Activated CD8-positive, alpha-beta memory T cell treated with anti-CD3 and anti-CD28 coated beads for 48 hours (primary cell): ENCODE data around the gene FNDC1.
"Not testable (repeated sequence)": the region's sequence is repeated elsewhere in the genome, so short reads cannot be mapped to it uniquely, and the experiment has no call there.

Experiments used
- DNase-seq, 3 experiments: peaks; one replicate each; pipeline ENCODE4 v3.0.0-alpha.2; 2020; ENCODE audit warnings: low read depth in 2 of 3, low spot score in 2 of 3

FNDC1 gene

DNA sequence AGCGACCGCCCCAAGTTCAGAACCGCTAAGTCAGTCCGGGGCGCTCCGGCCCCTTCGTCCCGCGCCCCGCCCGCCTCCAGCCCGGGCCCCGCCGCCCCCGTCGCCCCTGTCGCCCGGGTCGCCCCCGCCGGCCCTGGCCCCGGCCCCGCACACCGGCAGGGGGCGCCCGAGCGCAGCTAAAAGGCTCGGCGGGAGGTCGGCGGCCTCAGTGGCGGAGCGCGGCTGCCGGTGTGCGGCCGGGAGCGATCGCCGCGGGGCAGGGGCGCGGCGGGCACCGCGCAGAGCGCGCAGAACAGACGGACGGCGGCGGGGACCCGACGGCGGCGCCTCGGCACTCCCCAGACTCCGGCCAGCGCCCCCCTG lies at the start of gene FNDC1:
Gene FNDC1, plus strand, starts transcription at position 208 of the 363 bp plus-strand sequence. CDS start 197 bp downstream, outside the sequence.
- peak; percentile 37 to 45 (median 40) for DNase-seq

DNA sequence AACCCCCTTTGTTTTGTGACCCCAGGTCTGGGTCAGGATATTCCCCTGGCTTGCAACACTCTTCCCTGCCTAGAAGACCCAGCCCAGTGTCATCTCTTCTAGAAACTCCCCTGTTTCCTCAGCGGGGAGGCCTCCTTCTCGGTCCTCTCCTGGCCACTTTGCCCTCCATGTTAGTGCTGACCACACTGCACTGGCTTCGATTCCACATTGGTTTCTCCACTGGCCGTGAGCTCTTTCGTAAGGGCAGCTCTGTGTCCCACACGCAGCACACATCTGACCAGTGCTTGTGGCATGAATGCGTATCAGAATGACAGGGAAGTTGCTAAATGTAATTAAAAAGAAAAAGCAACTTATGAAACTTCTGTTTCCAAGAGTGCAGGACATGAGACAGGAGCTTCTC lies 49.4 kb upstream of the FNDC1 start:
- no peak for DNase-seq

DNA sequence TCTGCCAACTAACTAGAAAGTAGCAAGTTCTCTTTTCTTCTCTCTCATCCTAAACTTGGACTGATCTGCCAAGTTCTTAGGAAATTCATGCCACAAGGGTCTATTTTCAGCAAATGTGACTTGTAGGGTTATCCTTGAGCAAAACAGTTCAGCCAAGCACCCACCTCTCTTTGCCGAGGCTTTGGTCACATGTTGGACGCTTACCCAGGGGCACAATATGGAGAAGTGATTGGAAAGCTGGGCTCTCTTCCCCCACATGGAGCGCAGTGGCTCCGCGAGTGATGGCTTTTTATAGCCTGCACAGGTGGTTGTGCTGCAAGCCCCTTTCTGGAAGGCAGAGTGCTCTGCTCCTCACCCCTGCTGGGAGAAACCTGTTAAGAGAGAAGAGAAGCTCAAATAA lies 47.7 kb upstream of the FNDC1 start:
- no peak for DNase-seq

DNA sequence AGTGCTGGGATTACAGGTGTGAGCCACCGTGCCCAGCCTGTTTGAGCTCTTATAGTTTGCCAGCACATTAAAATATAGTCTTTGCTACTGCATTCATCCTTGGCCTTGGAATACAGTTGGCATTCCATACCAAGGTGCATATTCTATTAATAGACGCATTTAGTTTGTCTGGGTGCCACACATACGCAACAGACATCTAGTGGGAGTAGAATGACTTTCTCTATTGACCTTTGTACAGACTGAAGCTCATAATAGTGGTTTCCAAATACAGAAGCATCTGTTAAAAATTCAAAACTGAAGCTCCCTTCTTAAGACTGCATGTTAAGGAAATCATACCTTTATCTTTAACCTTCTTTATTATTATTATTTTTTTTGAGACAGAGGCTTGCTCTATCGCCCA lies 46.7 kb upstream of the FNDC1 start:
- DNase-seq = no peak

DNA sequence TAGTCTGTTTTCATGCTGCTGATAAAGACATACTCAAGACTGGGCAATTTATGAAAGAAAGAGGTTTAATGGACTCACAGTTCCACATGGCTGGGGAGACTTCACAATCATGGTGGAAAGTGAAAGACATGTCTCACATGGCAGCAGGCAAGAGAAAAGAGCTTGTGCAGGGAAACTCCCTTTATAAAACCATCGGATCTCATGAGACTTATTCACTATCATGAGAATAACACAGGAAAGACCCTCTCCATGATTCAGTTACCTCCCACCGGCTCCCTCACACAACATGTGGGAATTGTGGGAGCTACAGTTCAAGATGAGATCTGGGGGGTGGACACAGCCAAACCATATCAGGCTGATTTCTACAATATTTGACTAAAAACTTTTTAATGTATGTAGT lies 45.4 kb upstream of the FNDC1 start:
- not testable (repeated sequence) for DNase-seq

DNA sequence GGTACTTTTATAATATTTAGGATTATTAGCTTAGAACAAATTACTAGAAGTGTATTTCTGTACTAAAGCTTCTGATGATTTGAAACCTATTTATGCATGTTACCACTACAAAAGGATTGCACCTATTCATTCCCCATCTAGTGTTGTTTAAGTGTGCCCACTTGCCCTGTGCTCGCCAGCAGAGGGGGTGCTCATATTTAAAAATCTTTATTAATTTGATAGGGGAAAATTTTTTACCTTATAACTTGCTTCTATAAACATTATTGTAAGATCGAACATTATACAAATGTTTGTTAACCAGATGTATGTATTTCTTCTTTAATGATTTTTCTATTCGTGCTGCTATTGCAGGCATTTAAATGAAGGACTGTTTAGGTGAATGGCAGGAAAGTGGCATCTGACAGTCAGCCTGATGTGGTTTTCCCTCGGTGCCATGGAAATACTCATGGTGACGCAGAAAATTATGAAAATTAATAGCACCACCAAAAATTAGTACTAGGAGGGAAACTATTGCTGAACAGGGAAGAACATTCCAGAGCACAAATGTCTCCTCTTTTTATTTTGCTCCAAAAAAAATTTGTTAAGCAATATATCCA lies 44.1 kb upstream of the FNDC1 start:
- DNase-seq = no peak

DNA sequence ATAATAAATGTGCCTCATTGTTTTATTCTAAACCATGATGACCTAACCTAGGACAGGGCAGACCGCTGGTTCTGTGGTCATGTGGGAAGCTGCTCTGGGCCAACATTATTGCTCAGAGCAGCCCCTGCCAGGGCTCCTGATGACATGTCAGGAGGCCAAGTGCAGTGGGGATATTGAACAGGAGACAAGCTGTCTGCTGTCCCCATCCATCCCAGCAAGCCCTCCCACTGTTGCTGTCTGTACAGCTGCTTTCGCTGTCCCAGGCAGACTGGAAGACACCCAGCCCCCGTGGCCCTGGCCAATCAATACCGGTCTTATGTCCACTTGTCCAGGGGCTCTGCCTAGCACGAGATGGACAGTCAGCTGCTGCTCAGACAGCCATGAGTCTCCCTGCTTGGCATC lies 43.2 kb upstream of the FNDC1 start:
- DNase-seq = no peak

DNA sequence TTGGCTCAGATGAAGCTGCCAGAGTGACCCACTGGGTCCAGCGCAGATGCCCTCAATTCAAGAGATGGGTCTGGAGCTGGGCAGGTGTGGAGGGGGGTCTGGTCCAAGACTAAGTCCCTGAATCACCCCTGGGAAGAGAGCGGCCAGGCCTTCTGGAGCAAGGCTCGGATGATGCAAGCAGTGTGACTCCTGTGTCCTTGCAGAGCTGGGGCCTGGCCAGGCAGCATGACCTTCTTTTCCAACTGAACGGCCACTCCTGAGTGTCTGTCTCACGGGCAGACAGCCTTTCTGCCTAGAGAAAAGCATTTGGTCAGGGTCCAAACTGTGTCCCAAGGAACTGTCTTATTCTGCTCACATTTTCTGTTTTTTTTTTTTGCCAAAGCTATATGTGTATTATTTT lies 42.6 kb upstream of the FNDC1 start:
- DNase-seq = no peak

DNA sequence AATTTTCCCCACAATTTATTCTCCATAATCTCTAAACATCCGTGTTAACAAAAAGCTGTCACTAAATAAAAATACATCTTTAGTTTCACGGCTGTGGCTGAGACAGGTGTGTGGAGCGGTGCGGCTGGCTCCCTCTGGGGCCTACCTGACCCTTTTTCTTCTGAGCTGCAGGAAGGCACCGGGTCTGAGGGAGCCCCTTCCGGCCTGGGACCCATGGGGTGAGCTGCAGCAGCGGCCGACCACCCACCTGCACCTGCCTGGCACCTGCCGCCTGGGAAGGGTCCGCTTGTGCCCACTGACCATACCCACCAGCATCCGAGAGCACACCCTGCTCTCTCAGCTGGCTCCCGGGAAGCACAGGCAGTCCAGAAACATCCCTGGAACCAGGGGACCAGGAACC lies 41.5 kb upstream of the FNDC1 start:
- DNase-seq = no peak

DNA sequence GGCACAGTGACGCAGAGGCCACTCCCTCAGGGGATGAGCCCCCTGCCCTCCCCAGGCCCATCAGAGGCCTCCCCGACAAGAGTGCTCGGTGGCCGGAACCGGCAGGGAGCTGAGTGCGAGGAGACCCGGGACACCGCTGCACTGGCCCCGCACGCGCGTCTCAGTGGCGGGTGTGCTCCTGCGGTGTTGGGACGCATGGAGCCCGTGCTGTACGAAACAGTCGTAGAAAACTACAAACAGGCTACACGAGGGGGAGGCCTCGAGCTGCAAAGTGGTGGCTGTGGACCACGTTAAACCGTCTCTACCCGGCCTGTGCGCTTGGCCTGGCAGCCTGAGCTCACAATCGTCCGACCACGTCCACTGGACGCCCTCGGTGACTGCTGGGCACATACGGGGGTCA lies 40.2 kb upstream of the FNDC1 start:
- no peak for DNase-seq

DNA sequence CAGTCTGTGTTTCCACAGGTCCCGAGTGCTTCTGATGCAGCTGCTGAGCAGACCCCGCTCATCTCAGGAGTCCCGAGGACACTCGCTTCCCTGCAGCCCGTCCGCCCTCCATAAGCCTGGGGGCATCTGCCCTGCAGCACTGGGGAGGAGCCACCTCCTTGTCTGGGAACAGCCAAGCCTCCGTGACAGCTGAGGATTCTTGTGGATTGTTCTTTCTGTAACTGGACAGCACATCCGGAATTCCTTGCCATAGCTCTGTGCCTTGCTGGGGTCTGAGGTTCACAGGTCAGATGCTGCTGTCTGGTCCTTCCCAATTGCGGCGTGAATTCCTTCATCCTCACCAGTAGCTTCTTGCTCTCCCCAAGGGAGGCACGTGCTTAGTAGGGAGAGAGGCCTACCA lies 38.4 kb upstream of the FNDC1 start:
- no peak for DNase-seq

DNA sequence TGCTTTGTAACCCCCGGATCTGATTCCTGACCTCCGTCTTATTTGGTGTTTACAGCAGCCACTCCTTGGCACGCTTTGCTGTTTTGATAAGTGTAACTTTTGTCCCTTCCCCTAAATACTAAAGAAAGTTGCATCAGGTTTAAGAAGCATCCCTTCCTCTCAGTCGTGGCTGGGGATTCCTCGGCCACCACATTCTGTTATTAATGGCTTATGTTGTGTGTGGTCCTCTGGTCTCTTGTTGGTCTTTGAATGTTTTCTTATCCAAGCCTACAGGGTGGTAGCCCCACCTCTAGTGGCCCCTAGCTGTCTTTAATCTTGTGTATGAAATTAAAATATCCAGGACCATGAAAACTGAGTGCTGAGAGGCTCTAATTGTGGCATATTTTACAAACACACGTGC lies 37.5 kb upstream of the FNDC1 start:
- no peak for DNase-seq

DNA sequence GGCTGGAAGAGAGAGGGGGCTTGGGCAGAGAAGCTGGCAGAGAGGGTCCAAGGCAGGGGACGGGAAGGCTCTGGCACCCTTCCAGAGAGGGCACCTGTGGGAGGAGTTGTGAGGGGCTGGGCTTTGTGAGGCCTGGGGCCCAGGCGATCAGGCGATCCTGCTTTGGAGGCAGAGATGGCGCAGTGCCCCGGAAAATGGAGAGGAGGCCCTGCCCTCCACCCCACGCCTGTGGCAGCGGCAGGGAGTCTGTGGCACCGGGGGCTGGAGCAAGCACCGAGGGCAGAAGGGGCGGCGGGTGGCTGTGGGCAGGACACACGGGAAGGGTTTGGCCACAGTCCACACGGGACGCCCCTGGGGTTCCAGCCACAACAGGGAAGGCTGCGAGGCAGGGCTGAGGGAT lies 36.5 kb upstream of the FNDC1 start:
- DNase-seq = no peak

DNA sequence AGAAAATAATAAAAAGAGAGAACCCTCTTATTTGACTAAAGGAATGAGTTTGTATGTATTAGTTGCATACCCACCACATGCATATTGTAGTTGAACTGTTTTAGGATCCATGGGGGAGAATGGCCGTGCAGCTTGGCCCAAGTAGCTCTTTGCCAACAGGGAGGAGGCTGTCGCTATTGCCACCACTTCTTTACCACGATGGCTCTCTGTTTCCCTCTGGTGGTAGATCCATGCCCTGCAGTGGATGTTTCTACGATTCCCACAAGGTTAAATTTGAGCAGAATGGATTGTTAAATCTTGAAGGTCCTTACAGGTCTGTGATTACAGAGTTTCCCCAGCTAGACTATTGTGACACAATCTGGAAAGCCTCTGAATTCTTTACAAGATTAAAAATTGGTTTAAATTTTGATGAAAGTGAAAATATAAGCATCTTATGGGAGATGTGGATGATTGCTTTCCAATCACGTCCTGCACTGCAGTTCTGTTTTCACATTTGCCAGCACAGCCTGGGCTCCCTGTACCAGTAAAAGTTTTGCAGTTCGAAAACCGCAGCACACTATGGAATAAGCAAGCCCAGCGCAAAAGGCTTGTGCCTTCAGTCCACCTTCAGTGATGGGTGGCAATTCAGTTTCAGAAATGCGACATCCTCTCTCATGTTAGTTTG lies 34.4 kb upstream of the FNDC1 start:
- peak; percentile 31 to 69 (median 53) for DNase-seq

DNA sequence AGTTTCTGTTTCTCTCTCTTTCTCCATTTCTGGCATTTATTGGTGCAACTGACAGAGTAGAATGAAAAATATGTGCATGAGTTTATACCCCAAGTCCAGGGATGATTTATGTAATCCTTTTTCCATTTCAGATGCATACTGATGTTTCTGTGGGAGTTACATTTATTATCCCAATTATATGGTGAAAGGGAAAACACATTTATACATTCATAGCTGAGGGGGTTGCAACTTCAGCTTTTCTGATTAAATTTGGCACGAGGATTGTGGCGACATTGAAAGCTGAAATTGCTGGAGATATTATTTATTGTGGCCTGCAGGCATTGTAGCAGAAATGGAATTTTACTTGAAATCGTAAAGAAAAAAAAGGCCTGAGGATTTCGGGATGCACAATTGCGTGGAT lies 31.5 kb upstream of the FNDC1 start:
- no peak for DNase-seq

DNA sequence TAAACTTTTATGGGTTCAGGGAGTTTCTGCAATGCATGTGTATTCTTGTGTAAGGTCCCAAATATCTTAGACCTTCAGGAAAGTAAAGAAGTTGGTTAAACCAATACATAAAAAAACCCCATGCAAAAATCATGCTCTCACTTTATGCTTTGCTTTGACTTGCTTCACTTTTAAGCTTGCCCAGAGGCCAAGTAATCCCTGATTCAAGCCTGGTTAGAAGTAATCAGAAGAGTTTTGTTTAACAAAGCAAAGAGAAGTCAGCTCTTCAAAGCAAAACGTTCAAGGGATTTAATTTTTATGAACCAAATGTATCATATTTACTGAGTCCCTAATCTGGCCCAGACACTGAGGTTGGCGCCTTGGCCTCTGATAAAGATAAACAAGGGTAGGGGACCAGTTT lies 26.7 kb upstream of the FNDC1 start:
- DNase-seq = no peak

DNA sequence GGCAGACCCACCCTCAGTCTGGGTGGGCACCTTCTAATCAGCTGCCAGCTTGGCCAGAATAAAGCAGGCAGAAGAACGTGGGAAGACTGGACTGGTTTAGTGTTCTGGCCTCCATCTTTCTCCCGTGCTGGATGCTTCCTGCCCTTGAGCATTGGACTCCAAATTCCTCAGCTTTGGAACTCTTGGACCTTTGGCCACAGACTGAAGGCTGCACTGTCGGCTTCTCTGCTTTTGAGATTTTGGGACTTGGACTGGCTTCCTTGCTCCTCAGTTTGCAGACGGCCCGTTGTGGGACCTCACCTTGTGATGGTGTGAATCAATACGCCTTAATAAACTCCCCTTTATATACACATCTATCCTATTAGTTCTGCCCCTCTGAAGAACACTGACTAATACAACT lies 20.6 kb upstream of the FNDC1 start:
- no peak for DNase-seq

DNA sequence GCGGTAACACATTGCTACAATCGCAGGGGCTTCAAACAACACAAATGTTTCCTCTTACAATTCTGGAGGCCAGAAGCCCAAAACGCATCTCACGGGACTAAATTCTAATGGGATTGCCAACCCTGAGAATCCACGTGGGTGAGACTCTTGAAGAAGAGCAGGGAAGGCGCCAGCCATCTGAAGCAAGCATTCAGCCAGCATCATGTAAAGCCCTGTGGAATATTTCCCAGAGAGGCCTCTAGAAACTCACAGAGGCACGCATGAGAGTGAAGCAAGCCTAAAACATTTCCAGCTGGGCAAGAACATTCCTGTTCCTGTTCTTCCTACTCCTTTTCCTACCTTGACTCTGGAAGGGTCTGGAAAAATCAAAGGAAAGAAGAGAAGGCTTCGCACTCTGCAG lies 19.6 kb upstream of the FNDC1 start:
- DNase-seq = no peak

DNA sequence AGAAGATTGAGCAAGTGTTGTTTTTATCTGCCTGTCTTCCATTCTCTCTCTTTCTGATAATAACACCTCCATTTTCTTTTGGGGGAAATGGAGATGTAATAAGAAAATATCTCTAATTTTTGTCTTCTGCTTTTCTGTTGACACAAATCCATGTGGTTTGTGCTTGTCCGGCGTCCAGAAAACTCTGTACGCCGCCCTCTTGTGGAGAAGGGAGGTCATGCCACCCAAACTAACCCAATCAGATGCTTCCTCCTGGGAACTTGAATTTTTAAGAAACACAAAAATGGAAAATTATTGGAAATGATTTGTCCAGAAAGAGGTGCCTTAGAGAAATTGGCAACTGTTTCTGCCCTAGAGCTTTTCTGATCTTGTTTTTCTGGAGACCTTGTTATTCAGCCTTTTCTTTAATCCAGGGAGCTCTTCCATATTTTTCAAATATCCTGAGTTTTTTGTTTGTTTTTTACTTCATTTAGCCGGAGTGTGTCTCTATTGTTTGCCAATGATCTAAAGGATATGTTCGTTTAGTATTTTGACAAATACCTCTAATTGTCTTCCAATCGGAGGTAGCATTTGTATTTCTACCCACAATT lies 17.8 kb upstream of the FNDC1 start:
- DNase-seq = no peak

DNA sequence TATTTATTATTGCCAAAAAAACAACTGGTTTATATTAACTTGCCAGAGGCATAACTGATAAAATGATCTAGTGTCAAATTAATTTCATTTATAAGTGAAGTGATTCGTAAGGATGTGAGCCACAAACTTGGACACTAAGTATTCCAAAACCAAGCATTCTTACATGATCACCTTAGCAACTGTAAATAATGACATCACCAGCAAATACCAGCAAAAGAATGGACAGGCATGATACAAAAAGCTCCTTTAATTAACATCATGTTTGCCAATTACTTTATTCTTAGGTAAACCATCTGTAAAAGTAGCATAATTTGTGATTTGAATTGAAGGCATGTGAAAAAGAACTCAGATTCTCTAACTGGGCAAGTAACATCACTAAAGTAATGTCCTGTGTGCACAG lies 17.2 kb upstream of the FNDC1 start:
- no peak for DNase-seq

DNA sequence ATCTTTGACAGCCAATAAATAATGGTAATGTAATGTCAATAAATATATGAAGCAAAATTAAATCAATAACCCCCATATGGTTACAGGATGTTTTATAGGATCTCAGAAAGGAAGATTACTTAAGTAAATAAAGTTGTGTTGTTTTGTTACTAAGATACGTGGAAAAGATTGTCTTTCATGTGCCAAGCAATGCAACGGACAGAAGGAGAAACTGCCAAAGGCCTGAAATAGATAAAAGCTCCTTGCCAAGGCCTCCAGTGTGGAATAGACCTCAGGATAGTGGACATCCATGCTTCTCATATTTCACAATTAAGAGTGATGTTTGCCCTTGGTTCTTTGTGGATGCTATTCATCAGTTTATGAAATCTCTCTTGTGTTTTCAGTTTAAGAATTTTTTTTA lies 16.4 kb upstream of the FNDC1 start:
- no peak for DNase-seq

DNA sequence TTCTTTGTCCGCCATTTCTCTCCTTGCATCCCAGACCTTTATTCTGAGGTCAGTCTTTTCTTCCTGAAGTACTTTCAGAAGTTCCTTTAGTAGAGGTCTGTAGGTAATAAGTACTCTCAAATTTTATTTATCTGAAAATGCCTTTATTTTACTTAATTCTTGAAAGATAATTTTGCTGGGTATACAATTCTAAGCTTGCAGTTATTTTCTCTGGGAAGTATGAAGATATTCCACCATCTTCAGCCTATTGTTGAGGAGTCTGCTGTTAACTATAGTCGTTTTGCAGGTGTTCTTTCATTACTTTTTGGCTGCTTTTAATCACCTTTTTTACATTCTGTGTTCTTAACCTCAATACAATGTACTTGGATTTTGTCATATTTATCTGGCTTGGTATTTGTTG lies 13.5 kb upstream of the FNDC1 start:
- no peak for DNase-seq

DNA sequence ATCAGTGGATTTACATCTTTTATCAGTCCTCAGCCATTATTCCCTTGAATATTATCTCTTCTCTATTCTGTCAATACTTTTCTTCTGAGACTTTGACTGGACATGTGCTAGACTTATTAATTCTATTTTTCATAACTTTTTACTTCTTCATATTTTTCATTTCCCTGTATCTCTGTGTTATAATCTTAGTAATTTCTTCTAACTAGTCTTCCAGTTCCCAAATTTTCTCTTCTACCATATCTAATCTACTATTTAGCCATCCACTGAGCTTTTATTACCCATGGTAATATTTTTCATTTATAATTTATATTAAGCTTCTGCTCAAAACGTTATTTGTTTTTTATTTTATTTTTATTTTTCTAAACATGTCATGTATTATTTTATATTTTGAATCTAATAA lies 13.1 kb upstream of the FNDC1 start:
- no peak for DNase-seq
